ENCODE data around the gene GBF1.

GBF1 gene

GRCh38 chr10:102254426-102254825 is 9.1 kb downstream of the GBF1 start:
- DNase-seq (ENCODE audit: low read depth), result no peak
- H3K4me3 ChIP-seq (ENCODE audit: low read depth, low read length), result no peak overlapping the region
- TF ChIP-seq, protein P1, sequence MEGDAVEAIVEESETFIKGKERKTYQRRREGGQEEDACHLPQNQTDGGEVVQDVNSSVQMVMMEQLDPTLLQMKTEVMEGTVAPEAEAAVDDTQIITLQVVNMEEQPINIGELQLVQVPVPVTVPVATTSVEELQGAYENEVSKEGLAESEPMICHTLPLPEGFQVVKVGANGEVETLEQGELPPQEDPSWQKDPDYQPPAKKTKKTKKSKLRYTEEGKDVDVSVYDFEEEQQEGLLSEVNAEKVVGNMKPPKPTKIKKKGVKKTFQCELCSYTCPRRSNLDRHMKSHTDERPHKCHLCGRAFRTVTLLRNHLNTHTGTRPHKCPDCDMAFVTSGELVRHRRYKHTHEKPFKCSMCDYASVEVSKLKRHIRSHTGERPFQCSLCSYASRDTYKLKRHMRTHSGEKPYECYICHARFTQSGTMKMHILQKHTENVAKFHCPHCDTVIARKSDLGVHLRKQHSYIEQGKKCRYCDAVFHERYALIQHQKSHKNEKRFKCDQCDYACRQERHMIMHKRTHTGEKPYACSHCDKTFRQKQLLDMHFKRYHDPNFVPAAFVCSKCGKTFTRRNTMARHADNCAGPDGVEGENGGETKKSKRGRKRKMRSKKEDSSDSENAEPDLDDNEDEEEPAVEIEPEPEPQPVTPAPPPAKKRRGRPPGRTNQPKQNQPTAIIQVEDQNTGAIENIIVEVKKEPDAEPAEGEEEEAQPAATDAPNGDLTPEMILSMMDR (IDR thresholded peaks at IDR 0.05; ENCODE audit: low read depth, low read length, missing control alignments), result no peak

GRCh38 chr10:102255404-102255803 is 10.1 kb downstream of the GBF1 start:
- DNase-seq (ENCODE audit: low read depth), result no peak
- H3K4me3 ChIP-seq (ENCODE audit: low read depth, low read length), result no peak overlapping the region
- TF ChIP-seq, protein P1 (IDR thresholded peaks at IDR 0.05; ENCODE audit: low read depth, low read length, missing control alignments), result no peak

DNA sequence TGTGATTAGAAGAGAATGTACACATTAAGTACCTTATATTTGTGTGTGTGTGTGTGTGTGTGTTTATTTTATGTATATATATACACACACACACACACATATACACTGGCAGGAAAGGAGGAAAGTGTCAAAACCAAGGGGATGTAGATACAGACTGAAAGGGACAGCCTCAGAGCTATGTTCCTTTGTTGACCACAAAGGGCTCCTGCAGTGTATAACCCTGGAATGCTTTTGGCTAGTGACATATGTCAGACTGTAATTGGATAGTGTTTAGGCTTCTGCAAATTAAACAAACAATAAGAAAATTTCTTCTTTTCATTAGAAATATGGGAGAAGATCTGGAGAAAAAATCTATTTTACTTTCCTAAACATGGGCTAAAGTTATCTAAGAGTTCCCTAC is 15.9 kb downstream of the GBF1 start:
- no peak for DNase-seq (ENCODE audit: low read depth)
- TF ChIP-seq, protein P1 (IDR thresholded peaks at IDR 0.05; ENCODE audit: low read depth, low read length, missing control alignments), result no peak
- no peak overlapping the region for H3K4me3 ChIP-seq (ENCODE audit: low read depth, low read length)

GRCh38 chr10:102261842-102262241 is 16.5 kb downstream of the GBF1 start:
- no peak overlapping the region for H3K4me3 ChIP-seq (ENCODE audit: low read depth, low read length)
- DNase-seq (ENCODE audit: low read depth), result no peak
- TF ChIP-seq, protein P1 (IDR thresholded peaks at IDR 0.05; ENCODE audit: low read depth, low read length, missing control alignments), result no peak

DNA sequence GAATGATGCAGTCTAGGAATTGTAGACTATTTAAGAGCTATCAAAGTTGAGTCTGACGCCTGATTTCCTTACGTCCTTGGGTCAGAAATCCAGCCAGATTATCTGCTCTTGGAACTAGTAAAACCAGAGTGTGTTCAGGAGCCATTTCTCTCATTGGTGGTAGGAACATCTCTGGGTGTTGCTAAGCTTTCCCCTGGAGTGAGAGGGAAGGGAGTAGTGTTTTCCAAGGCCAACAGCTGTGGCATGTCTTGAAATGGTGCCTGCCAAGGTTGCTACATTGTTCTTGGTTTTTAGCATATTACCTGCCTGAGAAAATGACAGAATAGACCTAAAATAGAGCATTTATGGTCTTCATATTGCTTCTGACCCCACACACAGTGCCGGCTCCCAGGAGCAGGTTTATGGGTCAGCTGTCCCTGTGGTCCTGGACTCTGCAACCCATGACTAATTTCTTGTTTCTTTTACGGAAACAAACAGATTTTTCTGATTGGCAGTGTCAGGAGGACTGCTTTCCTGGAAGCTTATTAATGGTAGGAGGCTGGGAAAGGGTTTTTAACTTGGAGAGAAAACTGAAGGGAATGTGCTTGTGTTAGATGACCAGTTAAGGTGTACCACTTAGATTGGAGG is 17.5 kb downstream of the GBF1 start:
- TF ChIP-seq, protein P1 (IDR thresholded peaks at IDR 0.05; ENCODE audit: low read depth, low read length, missing control alignments), result no peak
- no peak for DNase-seq (ENCODE audit: low read depth)
- no peak overlapping the region for H3K4me3 ChIP-seq (ENCODE audit: low read depth, low read length)

DNA sequence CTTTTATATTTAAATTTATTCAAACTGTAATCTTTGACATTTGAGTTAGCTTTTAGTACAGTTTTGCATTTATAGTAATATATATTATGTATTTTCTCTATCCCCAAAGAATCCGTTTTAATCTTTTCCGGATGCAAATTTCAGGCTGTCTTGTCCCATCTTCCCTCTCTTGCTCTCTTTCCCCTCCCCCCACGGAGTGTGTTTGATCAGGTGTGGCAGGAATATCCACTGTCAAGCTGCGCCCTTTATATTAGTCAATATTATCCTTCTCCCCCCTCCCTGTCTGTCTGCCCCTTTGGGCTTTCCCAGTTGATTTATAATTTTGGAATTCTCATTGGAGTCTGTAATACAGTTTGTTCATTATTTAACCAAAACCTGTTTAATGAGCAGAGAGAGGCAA is 19.0 kb downstream of the GBF1 start:
- DNase-seq (ENCODE audit: low read depth), result no peak
- H3K4me3 ChIP-seq (ENCODE audit: low read depth, low read length), result no peak overlapping the region
- TF ChIP-seq, protein P1 (IDR thresholded peaks at IDR 0.05; ENCODE audit: low read depth, low read length, missing control alignments), result no peak

DNA sequence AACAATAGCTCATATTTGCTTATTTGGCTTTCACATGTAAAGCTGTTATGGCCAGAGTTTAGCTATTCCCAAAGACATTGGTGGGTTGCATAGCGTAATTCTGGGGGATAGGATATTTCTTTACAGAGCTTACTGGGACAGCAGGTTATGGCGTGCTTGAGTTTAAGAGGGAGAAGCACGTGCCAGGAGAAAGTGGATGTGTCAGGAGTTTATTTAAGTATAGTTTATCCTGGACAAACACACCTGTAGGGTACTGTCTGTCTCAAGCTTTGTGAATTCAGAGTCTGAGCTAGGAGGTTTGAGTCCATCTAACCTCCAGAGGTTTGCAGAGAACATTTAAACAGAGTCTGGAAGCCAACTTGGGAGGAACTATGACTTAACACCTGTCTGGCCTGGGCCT is 21.3 kb downstream of the GBF1 start:
- H3K4me3 ChIP-seq (ENCODE audit: low read depth, low read length), result no peak overlapping the region
- DNase-seq (ENCODE audit: low read depth), result no peak
- TF ChIP-seq, protein P1 (IDR thresholded peaks at IDR 0.05; ENCODE audit: low read depth, low read length, missing control alignments), result no peak
